Stimulated activated CD4-positive, alpha-beta T cell treated with anti-CD3 and anti-CD28 coated beads, Interleukin-1b, Interleukin-23, amount 100 ng/mL, for 4 hours (primary cell): ENCODE data around the gene TARS2.

Experiments used
- DNase-seq, 2 donors: peaks; one replicate each; pipeline ENCODE4 v3.0.0-alpha.2; 2020; ENCODE audit warnings: low read depth in 2 of 2

The TARS2 gene

DNA sequence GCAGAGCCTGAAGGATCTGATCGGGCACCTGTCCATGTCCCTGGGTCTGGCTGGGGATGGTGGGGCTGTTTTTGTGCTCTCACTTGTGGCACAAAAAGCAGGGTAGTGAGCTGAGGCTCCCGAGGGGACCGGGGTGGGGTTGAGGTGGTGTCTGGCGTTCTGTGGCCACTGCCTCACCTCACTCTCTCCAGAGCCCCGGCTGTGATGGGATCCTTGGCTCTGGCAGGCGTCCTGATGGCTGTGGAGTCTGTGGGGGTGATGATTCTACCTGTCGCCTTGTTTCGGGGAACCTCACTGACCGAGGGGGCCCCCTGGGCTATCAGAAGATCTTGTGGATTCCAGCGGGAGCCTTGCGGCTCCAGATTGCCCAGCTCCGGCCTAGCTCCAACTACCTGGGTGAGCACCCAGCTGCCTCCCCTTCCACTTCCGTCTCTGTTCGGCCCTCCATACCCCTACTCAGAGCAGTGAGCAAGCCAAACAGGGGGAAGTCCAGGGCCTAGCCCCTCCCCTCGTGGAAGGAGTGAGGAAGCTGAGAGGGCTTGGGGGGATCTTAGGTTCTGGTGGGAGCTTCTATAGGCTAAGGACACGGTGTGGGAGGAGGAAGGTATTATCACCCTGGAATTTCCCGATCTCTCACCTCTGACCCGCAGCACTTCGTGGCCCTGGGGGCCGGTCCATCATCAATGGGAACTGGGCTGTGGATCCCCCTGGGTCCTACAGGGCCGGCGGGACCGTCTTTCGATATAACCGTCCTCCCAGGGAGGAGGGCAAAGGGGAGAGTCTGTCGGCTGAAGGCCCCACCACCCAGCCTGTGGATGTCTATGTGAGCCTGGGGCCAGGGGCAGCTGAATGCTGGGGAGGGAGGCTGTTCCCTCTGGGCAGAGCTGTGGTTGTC lies 69.0 kb downstream of the TARS2 start:
- no peak for DNase-seq

DNA sequence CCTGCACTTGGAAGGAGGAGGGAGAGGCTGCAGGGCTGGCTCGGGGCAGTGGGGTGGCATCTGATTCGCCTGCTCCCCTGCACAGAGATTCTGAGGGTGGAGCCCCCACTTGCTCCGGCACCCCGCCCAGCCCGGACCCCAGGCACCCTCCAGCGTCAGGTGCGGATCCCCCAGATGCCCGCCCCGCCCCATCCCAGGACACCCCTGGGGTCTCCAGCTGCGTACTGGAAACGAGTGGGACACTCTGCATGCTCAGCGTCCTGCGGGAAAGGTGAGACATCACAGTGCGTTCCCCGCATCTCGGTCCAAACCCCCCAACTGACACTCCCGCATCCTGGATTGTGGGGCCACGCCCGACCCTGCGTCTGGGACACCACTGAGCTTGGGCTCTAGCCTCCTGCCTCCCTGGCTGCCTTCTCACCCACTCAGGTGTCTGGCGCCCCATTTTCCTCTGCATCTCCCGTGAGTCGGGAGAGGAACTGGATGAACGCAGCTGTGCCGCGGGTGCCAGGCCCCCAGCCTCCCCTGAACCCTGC lies 69.9 kb downstream of the TARS2 start:
- no peak for DNase-seq
